AG04450 (cell line): ENCODE results near the gene ST8SIA5. TPM values are rescaled to one million over a fixed set of nuclear protein-coding genes. Genes with fewer than 3 reads are reported as not detected.

Source experiments
- CTCF ChIA-PET: fragments of 300-600, 350-600 bp; formaldehyde crosslinking; extraction: SDS; loops from one replicate; lab custom pipeline; 2022; ENCODE audit warnings: antibody characterized with exemption, inconsistent platforms; lab: Charles Lee
- POLR2A ChIA-PET: fragments of 350-600 bp; formaldehyde crosslinking; extraction: SDS; loops from one replicate; lab custom pipeline; 2021; ENCODE audit warnings: antibody characterized with exemption, inconsistent platforms; lab: Yijun Ruan, JAX
- DNase-seq: peaks from one replicate; pipeline ENCODE4 v3.0.0-alpha.2; 2011; ENCODE audit warnings: low read depth, low spot score
- H3K27ac ChIP-seq: one replicate; pipeline ENCODE4 v1.5.1; 2012; ENCODE audit warnings: low read depth, low read length, control low read depth
- H3K27me3 ChIP-seq: one replicate; pipeline ENCODE4 v1.6.0; 2012; ENCODE audit warnings: low read length; ENCODE audit not compliant: control insufficient read depth, insufficient read depth
- H3K4me3 ChIP-seq: 2 replicates; pipeline ENCODE4 v1.5.1; 2011; ENCODE audit warnings: mild to moderate bottlenecking, low read depth, low read length, control low read depth
- H3K9me3 ChIP-seq: 2 replicates; pipeline ENCODE4 v1.5.1; 2012; ENCODE audit warnings: low read length; ENCODE audit not compliant: control insufficient read depth, insufficient read depth
- polyA plus RNA-seq: library from polyadenylated mRNA; depleted of rRNA; stranded (reverse); fragments of >200 nt; gene quantifications from 2 replicates; pipeline ENCODE4 v1.2.3, GENCODE V29; 2011
- TF ChIP-seq, protein P1 (sequence below): IDR thresholded peaks from 2 replicates; pipeline ENCODE4 v1.5.1; 2011; ENCODE audit warnings: low read depth, low read length, control low read depth, inconsistent platforms

Gene ST8SIA5
- polyA plus RNA-seq, 1 experiment, result not detected

DNA sequence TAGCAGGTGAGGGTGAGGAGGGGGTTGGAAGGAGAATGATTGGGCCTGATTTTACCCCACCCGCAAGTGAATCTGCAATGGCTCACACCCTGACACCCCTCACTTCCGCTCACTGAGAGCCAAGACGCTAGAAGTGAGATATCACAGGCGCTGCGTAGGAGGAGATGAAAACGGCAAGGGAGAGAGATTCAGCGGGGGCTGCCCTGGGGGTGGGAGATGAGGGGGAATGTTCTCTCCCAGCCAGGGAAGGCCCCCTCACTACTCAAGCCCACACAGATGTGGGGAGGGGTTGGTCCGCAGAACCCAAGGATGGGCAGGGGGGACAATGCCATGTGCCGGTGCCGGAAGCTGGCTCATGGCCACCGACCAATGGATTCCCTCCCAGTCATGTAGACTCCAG is 132.7 kb downstream of the ST8SIA5 start:
- TF ChIP-seq, protein P1, sequence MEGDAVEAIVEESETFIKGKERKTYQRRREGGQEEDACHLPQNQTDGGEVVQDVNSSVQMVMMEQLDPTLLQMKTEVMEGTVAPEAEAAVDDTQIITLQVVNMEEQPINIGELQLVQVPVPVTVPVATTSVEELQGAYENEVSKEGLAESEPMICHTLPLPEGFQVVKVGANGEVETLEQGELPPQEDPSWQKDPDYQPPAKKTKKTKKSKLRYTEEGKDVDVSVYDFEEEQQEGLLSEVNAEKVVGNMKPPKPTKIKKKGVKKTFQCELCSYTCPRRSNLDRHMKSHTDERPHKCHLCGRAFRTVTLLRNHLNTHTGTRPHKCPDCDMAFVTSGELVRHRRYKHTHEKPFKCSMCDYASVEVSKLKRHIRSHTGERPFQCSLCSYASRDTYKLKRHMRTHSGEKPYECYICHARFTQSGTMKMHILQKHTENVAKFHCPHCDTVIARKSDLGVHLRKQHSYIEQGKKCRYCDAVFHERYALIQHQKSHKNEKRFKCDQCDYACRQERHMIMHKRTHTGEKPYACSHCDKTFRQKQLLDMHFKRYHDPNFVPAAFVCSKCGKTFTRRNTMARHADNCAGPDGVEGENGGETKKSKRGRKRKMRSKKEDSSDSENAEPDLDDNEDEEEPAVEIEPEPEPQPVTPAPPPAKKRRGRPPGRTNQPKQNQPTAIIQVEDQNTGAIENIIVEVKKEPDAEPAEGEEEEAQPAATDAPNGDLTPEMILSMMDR, result no peak
- Histone ChIP-seq H3K9me3 (no peaks in the 10 kb centered on the region), H3K4me3 (no peak overlapping the region), H3K27ac (no peak overlapping the region), H3K27me3 (no peaks in the 10 kb centered on the region)
- no peak for DNase-seq
- ChIA-PET CTCF (interaction anchor here (1.2 to 3.0 kb wide), 4 partner anchors 34 to 451 kb away, joined by 3 to 21 read pairs (median 12); a partner anchor contains a TSS), POLR2A (no interaction called here)

DNA sequence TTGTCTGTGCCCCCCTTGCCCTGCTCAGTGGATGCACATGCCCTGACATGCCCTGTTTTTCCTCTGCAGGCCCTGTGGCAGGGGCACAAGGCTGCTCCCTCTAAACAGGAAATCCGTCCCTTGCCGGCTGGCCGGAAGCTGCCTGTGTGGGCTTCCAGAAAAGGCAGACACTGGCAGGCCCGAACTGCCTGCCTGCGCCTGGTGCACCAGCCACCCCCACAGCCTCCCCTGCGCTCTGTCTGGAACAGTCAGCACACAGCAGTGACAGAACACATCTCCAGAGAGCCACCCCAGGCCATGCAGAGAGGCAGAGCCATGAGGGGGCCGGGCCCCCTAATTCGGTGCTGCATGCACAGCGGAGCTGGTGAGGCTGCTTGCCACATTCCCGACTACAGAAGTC is 133.3 kb downstream of the ST8SIA5 start:
- DNase-seq, result no peak
- POLR2A ChIA-PET, result no interaction called here
- TF ChIP-seq, protein P1, result no peak
- CTCF ChIA-PET, result interaction anchor here (0.6 to 3.0 kb wide), 8 partner anchors 34 to 529 kb away, joined by 3 to 21 read pairs (median 4); a partner anchor contains a TSS
- Histone ChIP-seq H3K27ac (no peak overlapping the region), H3K27me3 (no peaks in the 10 kb centered on the region), H3K9me3 (no peaks in the 10 kb centered on the region), H3K4me3 (no peak overlapping the region)

DNA sequence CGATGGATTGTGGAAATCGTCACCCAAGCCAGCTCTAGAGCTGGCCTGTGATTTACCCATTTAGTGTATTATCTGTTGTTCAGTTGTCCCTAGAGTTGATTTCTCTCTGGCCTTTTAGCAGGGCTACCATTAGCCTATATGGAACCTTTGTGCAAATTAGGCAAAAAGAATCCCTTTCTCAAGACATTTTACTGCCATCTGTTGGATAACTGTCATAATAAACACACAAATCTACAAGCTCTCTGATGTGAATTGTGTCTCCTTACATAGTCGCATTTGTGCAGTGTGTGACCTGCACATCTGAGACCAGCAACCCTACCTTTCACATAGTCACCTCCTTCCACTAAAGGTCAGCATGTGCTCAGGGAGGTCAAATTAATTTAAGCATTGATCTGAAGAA is 133.9 kb downstream of the ST8SIA5 start:
- no peak overlapping the region for H3K27ac ChIP-seq
- ChIA-PET CTCF (interaction anchor here (0.6 to 3.0 kb wide), 7 partner anchors 35 to 528 kb away, joined by 3 to 21 read pairs (median 5); a partner anchor contains a TSS), POLR2A (no interaction called here)
- H3K27me3 ChIP-seq, result no peaks in the 10 kb centered on the region
- H3K9me3 ChIP-seq, result no peaks in the 10 kb centered on the region
- no peak overlapping the region for H3K4me3 ChIP-seq
- TF ChIP-seq, protein P1, result no peak
- DNase-seq, result no peak

DNA sequence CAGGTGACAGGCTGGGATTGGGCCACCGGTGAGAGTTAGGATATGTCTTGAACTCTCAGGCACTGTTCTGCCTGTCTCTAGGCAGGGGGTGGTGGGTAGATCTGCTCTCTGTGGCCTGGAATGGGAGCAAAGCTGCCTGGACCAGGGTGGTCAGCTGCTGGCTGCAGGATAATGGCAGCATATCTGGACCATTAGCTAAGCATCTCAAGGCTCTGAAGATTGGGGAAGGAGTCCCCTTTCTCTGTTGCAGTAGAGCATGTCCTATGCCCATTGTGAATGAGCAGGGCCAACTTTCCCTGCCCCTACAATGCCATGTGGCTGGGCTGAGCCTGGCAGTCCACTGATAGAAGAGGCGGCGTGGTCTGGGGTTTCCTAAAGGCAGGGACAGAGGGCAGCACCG is 134.4 kb downstream of the ST8SIA5 start:
- no peak overlapping the region for H3K4me3 ChIP-seq
- TF ChIP-seq, protein P1, result no peak
- DNase-seq, result no peak
- POLR2A ChIA-PET, result no interaction called here
- no peaks in the 10 kb centered on the region for H3K27me3 ChIP-seq
- CTCF ChIA-PET, result interaction anchor here (1.2 to 3.0 kb wide), 5 partner anchors 36 to 476 kb away, joined by 3 to 21 read pairs (median 7); a partner anchor contains a TSS
- H3K9me3 ChIP-seq, result no peaks in the 10 kb centered on the region
- H3K27ac ChIP-seq, result no peak overlapping the region

DNA sequence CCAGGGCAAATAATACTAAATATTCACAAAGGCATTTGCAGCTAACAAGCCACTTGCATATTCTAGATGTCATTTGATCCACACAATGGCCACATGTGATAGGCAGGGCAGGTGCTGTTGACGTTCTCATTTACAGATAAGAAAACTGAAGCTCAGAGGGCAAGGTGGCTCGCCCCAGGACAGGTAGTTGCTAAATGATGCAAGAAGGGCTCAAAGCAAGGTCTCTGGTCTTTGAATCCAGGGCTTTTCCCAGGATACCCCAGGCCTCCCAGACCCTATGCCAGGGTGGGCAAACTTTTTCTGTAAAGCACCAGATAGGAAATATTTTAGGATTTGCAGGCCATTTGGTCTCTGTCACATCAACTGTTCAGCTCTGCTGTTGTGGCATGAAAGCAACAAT is 135.0 kb downstream of the ST8SIA5 start:
- Histone ChIP-seq H3K27me3 (no peaks in the 10 kb centered on the region), H3K9me3 (no peaks in the 10 kb centered on the region), H3K4me3 (no peak overlapping the region), H3K27ac (no peak overlapping the region)
- TF ChIP-seq, protein P1, result no peak
- DNase-seq, result no peak
- POLR2A ChIA-PET, result no interaction called here
- CTCF ChIA-PET, result interaction anchor here (0.6 to 3.0 kb wide), 4 partner anchors 67 to 475 kb away, joined by 3 to 21 read pairs (median 10); a partner anchor contains a TSS
